GM23338 (cell line): ENCODE data around the gene ERH. TPM values are rescaled to one million over a fixed set of nuclear protein-coding genes. Genes with fewer than 3 reads are reported as not detected.

Source experiments
- ATAC-seq: fragments of 200-7000 bp; cut with Tn5 transposase; 3 replicates; pipeline ENCODE4 v1.9.1; 2020
- DNase-seq: peaks from one replicate; pipeline ENCODE4 v3.0.0-alpha.2; 2015; ENCODE audit warnings: low spot score
- H2AFZ ChIP-seq: fragments of 200-600 bp; sonication (generic); 2 replicates; pipeline ENCODE4 v1.8.0; 2016; ENCODE audit warnings: antibody characterized with exemption, mild to moderate bottlenecking, moderate library complexity
- H3F3A ChIP-seq: fragments of 200-600 bp; sonication (generic); replicated peaks from 2 replicates; pipeline ENCODE4 v1.8.0; 2017; ENCODE audit warnings: antibody characterized with exemption, mixed run types, low read depth
- H3K27ac ChIP-seq: fragments of 200-600 bp; sonication (generic); 2 replicates; pipeline ENCODE4 v1.6.1; 2016; ENCODE audit warnings: low read depth
- H3K27me3 ChIP-seq: fragments of 200-600 bp; sonication (generic); 2 replicates; pipeline ENCODE4 v1.8.0; 2016; ENCODE audit warnings: mild to moderate bottlenecking, mixed run types, moderate library complexity; ENCODE audit not compliant: insufficient read depth
- H3K36me3 ChIP-seq: fragments of 200-600 bp; sonication (generic); 2 replicates; pipeline ENCODE4 v1.8.0; 2016; ENCODE audit warnings: mild to moderate bottlenecking; ENCODE audit not compliant: insufficient read depth
- H3K4me1 ChIP-seq: fragments of 200-600 bp; sonication (generic); 2 replicates; pipeline ENCODE4 v1.8.0; 2016; ENCODE audit warnings: mild to moderate bottlenecking, moderate library complexity; ENCODE audit not compliant: insufficient read depth
- H3K4me2 ChIP-seq: fragments of 200-600 bp; sonication (generic); 2 replicates; pipeline ENCODE4 v1.7.1; 2017; ENCODE audit warnings: mixed run types
- H3K4me3 ChIP-seq: fragments of 200-600 bp; sonication (generic); 2 replicates; pipeline ENCODE4 v1.6.1; 2016; ENCODE audit warnings: mixed run types
- H3K79me2 ChIP-seq: fragments of 200-600 bp; sonication (generic); replicated peaks from 2 replicates; pipeline ENCODE4 v1.8.0; 2017; ENCODE audit warnings: mild to moderate bottlenecking; ENCODE audit not compliant: insufficient read depth
- H3K9me2 ChIP-seq: fragments of 200-600 bp; sonication (generic); 2 replicates; pipeline ENCODE4 v1.8.0; 2017; ENCODE audit not compliant: insufficient read depth
- H4K20me1 ChIP-seq: fragments of 200-600 bp; sonication (generic); replicated peaks from 2 replicates; pipeline ENCODE4 v1.8.0; 2017; ENCODE audit warnings: mild to moderate bottlenecking; ENCODE audit not compliant: insufficient read depth
- H3K27ac Mint-ChIP-seq: 2 replicates; pipeline ENCODE4 v1.8.0; 2020; ENCODE audit warnings: inconsistent platforms, mild to moderate bottlenecking, moderate library complexity, mixed read lengths
- H3K27me3 Mint-ChIP-seq: 3 replicates; pipeline ENCODE4 v1.8.0; 2022; ENCODE audit warnings: low read depth, mild to moderate bottlenecking, moderate library complexity, mixed read lengths, inconsistent platforms; ENCODE audit not compliant: insufficient read depth, poor library complexity
- H3K36me3 Mint-ChIP-seq: 3 replicates; pipeline ENCODE4 v1.8.0; 2021; ENCODE audit warnings: low read depth, mild to moderate bottlenecking, inconsistent platforms, moderate library complexity, mixed read lengths
- H3K4me1 Mint-ChIP-seq: 3 replicates; pipeline ENCODE4 v1.8.0; 2020; ENCODE audit warnings: mild to moderate bottlenecking, inconsistent platforms, mixed read lengths
- H3K4me3 Mint-ChIP-seq: 3 replicates; pipeline ENCODE4 v1.8.0; 2021; ENCODE audit warnings: moderate library complexity, mild to moderate bottlenecking, inconsistent platforms, mixed read lengths
- H3K9me3 Mint-ChIP-seq: 3 replicates; pipeline ENCODE4 v1.8.0; 2020; ENCODE audit warnings: moderate library complexity, mild to moderate bottlenecking, inconsistent platforms, mixed read lengths
- CREB1 ChIP-seq: fragments of 250-450 bp; sonication (Bioruptor Pico); IDR thresholded peaks from 2 replicates; pipeline ENCODE4 v1.5.0; 2020; ENCODE audit warnings: low read depth, mild to moderate bottlenecking, moderate library complexity
- CTCF ChIP-seq, 2 experiments: fragments of 200-600 bp in 1 of 2; sonication (generic) in 1 of 2; conservative IDR thresholded peaks; 2 replicates each; pipeline versions ENCODE4 v1.5.1 to v1.6.1; 2016 to 2017; ENCODE audit warnings: antibody characterized with exemption in 2 of 2, low read depth in 2 of 2, mild to moderate bottlenecking in 2 of 2, moderate library complexity in 1 of 2
- ETS1 ChIP-seq: IDR thresholded peaks from 2 replicates; pipeline ENCODE4 v1.6.1; 2016; ENCODE audit warnings: antibody characterized with exemption
- EZH2 ChIP-seq: fragments of 200-600 bp; sonication (generic); IDR thresholded peaks from one replicate; pipeline ENCODE4 v1.8.0; 2017; ENCODE audit warnings: antibody characterized with exemption, mild to moderate bottlenecking, low read depth; ENCODE audit not compliant: unreplicated experiment
- EZH2phosphoT487 ChIP-seq: fragments of 200-600 bp; sonication (generic); IDR thresholded peaks from one replicate; pipeline ENCODE4 v1.8.1; 2018; ENCODE audit warnings: antibody characterized with exemption; ENCODE audit not compliant: unreplicated experiment
- JUNB ChIP-seq: IDR thresholded peaks from one replicate; pipeline ENCODE4 v1.6.1; 2016; ENCODE audit warnings: antibody characterized with exemption; ENCODE audit not compliant: unreplicated experiment
- NANOG ChIP-seq: IDR thresholded peaks from 2 replicates; pipeline ENCODE4 v1.6.1; 2016; ENCODE audit warnings: antibody characterized with exemption, borderline replicate concordance
- POLR2AphosphoS5 ChIP-seq: IDR thresholded peaks from 2 replicates; pipeline ENCODE4 v1.6.1; 2016; ENCODE audit warnings: antibody characterized with exemption, low read depth
- STAT1 ChIP-seq: IDR thresholded peaks from one replicate; pipeline ENCODE4 v1.6.1; 2016; ENCODE audit warnings: antibody characterized with exemption; ENCODE audit not compliant: unreplicated experiment
- ZNF114 ChIP-seq: fragments of 250-450 bp; sonication (Bioruptor Pico); IDR thresholded peaks from 2 replicates; pipeline ENCODE4 v1.5.0; 2020; ENCODE audit warnings: mild to moderate bottlenecking, moderate library complexity
- ZNF331 ChIP-seq: fragments of 250-450 bp; sonication (Bioruptor Pico); IDR thresholded peaks from 2 replicates; pipeline ENCODE4 v1.5.0; 2020; ENCODE audit warnings: low read depth, mild to moderate bottlenecking, moderate library complexity
- polyA plus RNA-seq: library from polyadenylated mRNA; unstranded; fragments of >200 nt; fragmentation: Nextera tagmentation; extraction: Ambion mirVana; gene quantifications from 2 replicates; pipeline ENCODE4 v1.2.1, GENCODE V29; 2016
- total RNA-seq: library from RNA; depleted of rRNA; stranded (reverse); fragments of >200 nt; shearing (Covaris generic); gene quantifications from 2 replicates; pipeline ENCODE4 v1.2.3, GENCODE V29; 2014
- TF ChIP-seq, protein P1 (sequence below): fragments of 250-450 bp; sonication (Bioruptor Pico); IDR thresholded peaks from 2 replicates; pipeline ENCODE4 v1.5.0; 2020; ENCODE audit warnings: mild to moderate bottlenecking, moderate library complexity
- TF ChIP-seq, protein P2 (sequence below): IDR thresholded peaks from one replicate; pipeline ENCODE4 v1.6.1; 2018; ENCODE audit warnings: antibody characterized with exemption; ENCODE audit not compliant: unreplicated experiment

The ERH gene
- total and polyA plus RNA-seq, 2 experiments from 2014 or later = 188 to 545 TPM

DNA sequence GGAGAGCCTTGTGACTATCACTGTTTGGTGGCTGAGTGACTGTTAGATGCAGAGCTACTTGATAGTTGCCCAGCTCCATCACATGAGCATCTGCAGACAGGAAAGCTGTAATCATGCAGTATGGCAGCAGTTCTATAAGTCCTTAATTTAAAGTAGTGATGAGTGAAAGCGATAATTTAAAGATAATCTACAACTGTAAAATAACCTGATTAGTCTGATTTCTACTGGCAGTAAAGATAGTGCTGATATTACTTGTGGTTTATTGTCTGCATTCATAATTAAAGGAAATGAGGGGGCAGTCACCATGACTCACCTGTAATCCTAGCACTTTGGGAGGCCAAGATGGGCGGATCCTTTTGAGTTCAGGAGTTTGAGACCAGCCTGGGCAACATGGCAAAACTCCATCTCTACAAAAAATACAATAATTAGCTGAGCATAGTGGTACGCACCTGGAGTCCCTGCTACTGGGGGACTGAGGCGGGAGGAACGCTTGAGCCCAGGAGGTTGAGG lies 45.3 kb upstream of the ERH start:
- H3K27me3 Mint-ChIP-seq = peaks cover 3% of the 10 kb centered on the region
- no peaks in the 10 kb centered on the region for H3K9me3 Mint-ChIP-seq
- no peak overlapping the region for H2AFZ ChIP-seq
- no peak overlapping the region for H3K4me2 ChIP-seq
- peaks cover 13% of the 10 kb centered on the region; the same call in 1 of the 2 replicates for H3K4me1 ChIP-seq
- H4K20me1 ChIP-seq = no peaks in the 10 kb centered on the region; the same call in 1 of the 2 replicates
- H3F3A ChIP-seq = no peaks in the 10 kb centered on the region
- H3K4me1 Mint-ChIP-seq = peaks cover 21% of the 10 kb centered on the region
- peaks cover 4% of the 10 kb centered on the region; the same call in 1 of the 2 replicates for H3K79me2 ChIP-seq
- no peak overlapping the region for H3K4me3 ChIP-seq
- H3K27ac Mint-ChIP-seq = no peak overlapping the region
- H3K4me3 Mint-ChIP-seq = no peak overlapping the region
- TF ChIP-seq EZH2 = no peak
- TF ChIP-seq STAT1 = no peak
- TF ChIP-seq JUNB = no peak
- TF ChIP-seq, protein P1, sequence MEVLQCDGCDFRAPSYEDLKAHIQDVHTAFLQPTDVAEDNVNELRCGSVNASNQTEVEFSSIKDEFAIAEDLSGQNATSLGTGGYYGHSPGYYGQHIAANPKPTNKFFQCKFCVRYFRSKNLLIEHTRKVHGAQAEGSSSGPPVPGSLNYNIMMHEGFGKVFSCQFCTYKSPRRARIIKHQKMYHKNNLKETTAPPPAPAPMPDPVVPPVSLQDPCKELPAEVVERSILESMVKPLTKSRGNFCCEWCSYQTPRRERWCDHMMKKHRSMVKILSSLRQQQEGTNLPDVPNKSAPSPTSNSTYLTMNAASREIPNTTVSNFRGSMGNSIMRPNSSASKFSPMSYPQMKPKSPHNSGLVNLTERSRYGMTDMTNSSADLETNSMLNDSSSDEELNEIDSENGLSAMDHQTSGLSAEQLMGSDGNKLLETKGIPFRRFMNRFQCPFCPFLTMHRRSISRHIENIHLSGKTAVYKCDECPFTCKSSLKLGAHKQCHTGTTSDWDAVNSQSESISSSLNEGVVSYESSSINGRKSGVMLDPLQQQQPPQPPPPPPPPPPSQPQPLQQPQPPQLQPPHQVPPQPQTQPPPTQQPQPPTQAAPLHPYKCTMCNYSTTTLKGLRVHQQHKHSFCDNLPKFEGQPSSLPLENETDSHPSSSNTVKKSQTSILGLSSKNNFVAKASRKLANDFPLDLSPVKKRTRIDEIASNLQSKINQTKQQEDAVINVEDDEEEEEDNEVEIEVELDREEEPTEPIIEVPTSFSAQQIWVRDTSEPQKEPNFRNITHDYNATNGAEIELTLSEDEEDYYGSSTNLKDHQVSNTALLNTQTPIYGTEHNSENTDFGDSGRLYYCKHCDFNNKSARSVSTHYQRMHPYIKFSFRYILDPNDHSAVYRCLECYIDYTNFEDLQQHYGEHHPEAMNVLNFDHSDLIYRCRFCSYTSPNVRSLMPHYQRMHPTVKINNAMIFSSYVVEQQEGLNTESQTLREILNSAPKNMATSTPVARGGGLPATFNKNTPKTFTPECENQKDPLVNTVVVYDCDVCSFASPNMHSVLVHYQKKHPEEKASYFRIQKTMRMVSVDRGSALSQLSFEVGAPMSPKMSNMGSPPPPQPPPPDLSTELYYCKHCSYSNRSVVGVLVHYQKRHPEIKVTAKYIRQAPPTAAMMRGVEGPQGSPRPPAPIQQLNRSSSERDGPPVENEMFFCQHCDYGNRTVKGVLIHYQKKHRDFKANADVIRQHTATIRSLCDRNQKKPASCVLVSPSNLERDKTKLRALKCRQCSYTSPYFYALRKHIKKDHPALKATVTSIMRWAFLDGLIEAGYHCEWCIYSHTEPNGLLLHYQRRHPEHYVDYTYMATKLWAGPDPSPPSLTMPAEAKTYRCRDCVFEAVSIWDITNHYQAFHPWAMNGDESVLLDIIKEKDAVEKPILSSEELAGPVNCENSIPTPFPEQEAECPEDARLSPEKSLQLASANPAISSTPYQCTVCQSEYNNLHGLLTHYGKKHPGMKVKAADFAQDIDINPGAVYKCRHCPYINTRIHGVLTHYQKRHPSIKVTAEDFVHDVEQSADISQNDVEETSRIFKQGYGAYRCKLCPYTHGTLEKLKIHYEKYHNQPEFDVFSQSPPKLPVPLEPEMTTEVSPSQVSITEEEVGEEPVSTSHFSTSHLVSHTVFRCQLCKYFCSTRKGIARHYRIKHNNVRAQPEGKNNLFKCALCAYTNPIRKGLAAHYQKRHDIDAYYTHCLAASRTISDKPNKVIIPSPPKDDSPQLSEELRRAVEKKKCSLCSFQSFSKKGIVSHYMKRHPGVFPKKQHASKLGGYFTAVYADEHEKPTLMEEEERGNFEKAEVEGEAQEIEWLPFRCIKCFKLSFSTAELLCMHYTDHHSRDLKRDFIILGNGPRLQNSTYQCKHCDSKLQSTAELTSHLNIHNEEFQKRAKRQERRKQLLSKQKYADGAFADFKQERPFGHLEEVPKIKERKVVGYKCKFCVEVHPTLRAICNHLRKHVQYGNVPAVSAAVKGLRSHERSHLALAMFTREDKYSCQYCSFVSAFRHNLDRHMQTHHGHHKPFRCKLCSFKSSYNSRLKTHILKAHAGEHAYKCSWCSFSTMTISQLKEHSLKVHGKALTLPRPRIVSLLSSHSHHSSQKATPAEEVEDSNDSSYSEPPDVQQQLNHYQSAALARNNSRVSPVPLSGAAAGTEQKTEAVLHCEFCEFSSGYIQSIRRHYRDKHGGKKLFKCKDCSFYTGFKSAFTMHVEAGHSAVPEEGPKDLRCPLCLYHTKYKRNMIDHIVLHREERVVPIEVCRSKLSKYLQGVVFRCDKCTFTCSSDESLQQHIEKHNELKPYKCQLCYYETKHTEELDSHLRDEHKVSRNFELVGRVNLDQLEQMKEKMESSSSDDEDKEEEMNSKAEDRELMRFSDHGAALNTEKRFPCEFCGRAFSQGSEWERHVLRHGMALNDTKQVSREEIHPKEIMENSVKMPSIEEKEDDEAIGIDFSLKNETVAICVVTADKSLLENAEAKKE = no peak
- no peak for TF ChIP-seq POLR2AphosphoS5
- no peak for TF ChIP-seq ZNF331
- no peak for TF ChIP-seq EZH2phosphoT487
- TF ChIP-seq, protein P2, sequence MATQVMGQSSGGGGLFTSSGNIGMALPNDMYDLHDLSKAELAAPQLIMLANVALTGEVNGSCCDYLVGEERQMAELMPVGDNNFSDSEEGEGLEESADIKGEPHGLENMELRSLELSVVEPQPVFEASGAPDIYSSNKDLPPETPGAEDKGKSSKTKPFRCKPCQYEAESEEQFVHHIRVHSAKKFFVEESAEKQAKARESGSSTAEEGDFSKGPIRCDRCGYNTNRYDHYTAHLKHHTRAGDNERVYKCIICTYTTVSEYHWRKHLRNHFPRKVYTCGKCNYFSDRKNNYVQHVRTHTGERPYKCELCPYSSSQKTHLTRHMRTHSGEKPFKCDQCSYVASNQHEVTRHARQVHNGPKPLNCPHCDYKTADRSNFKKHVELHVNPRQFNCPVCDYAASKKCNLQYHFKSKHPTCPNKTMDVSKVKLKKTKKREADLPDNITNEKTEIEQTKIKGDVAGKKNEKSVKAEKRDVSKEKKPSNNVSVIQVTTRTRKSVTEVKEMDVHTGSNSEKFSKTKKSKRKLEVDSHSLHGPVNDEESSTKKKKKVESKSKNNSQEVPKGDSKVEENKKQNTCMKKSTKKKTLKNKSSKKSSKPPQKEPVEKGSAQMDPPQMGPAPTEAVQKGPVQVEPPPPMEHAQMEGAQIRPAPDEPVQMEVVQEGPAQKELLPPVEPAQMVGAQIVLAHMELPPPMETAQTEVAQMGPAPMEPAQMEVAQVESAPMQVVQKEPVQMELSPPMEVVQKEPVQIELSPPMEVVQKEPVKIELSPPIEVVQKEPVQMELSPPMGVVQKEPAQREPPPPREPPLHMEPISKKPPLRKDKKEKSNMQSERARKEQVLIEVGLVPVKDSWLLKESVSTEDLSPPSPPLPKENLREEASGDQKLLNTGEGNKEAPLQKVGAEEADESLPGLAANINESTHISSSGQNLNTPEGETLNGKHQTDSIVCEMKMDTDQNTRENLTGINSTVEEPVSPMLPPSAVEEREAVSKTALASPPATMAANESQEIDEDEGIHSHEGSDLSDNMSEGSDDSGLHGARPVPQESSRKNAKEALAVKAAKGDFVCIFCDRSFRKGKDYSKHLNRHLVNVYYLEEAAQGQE = no peak
- no peak for TF ChIP-seq ZNF114 (CRISPR knock-in tag)
- TF ChIP-seq ETS1 = no peak
- TF ChIP-seq CREB1 (CRISPR knock-in tag) = no peak
- no peak for TF ChIP-seq NANOG
- no peak for TF ChIP-seq CTCF (conservative IDR thresholded peaks at IDR 0.05; ENCODE audit: low read depth in 2 of 2)
- H3K36me3 ChIP-seq = no peaks in the 10 kb centered on the region
- H3K27me3 ChIP-seq = no peaks in the 10 kb centered on the region
- DNase-seq (no peak), ATAC-seq (no peak)
- H3K27ac ChIP-seq = no peak overlapping the region
- H3K36me3 Mint-ChIP-seq = peaks cover 6% of the 10 kb centered on the region; the same call in 2 of the 3 replicates
- H3K9me2 ChIP-seq = no peaks in the 10 kb centered on the region
